HG03108 (cell line): ENCODE measurements around the gene ZNF396.

Experiments used
- ATAC-seq: cut with Tn5 transposase; IDR thresholded peaks from one replicate; pipeline ENCODE4 v1.9.1; 2021; ENCODE audit warnings: moderate library complexity; ENCODE audit not compliant: unreplicated experiment

The ZNF396 gene

GRCh38 chr18:35376742-35377695 lies at the start of gene ZNF396:
Gene ZNF396 (minus strand): TSS chr18:35377337. CDS start chr18:35374292, 3,045 bp downstream.
- ATAC-seq, result peak; percentile 79

- no peak for ATAC-seq
These were observed 49.6 kb upstream of the ZNF396 start for GRCh38 chr18:35426786-35427185.

GRCh38 chr18:35424356-35424755 lies 47.2 kb upstream of the ZNF396 start:
- ATAC-seq, result no peak

GRCh38 chr18:35422237-35422636 lies 45.1 kb upstream of the ZNF396 start:
- no peak for ATAC-seq

- ATAC-seq, result no peak
These were observed 41.5 kb upstream of the ZNF396 start for GRCh38 chr18:35418610-35419009.

GRCh38 chr18:35417223-35417622 lies 40.1 kb upstream of the ZNF396 start:
- ATAC-seq, result no peak

- no peak for ATAC-seq
These were observed 38.5 kb upstream of the ZNF396 start for GRCh38 chr18:35415511-35416073.

- no peak for ATAC-seq
These were observed 36.0 kb upstream of the ZNF396 start for GRCh38 chr18:35413163-35413511.

- ATAC-seq, result no peak
These were observed 34.7 kb upstream of the ZNF396 start for GRCh38 chr18:35411625-35412351.

GRCh38 chr18:35410561-35410960 lies 33.4 kb upstream of the ZNF396 start:
- ATAC-seq, result peak; percentile 38

- ATAC-seq, result no peak
These were observed 32.8 kb upstream of the ZNF396 start for GRCh38 chr18:35409911-35410310.

- ATAC-seq, result no peak
These were observed 31.7 kb upstream of the ZNF396 start for GRCh38 chr18:35408843-35409261.

- ATAC-seq, result peak; percentile 71
These were observed 30.8 kb upstream of the ZNF396 start for GRCh38 chr18:35407871-35408481.

- no peak for ATAC-seq
These were observed 29.5 kb upstream of the ZNF396 start for GRCh38 chr18:35406666-35407065.

- ATAC-seq, result no peak
These were observed 20.8 kb upstream of the ZNF396 start for GRCh38 chr18:35397976-35398375.

- ATAC-seq, result no peak
These were observed 16.6 kb upstream of the ZNF396 start for GRCh38 chr18:35393716-35394115.

- no peak for ATAC-seq
These were observed 15.2 kb upstream of the ZNF396 start for GRCh38 chr18:35392375-35392774.

GRCh38 chr18:35390951-35391700 lies 14.0 kb upstream of the ZNF396 start:
- no peak for ATAC-seq

GRCh38 chr18:35389095-35389618 lies 12.0 kb upstream of the ZNF396 start:
- ATAC-seq, result no peak

GRCh38 chr18:35387152-35387571 lies 10.0 kb upstream of the ZNF396 start:
- ATAC-seq, result no peak
